Measurements from ENCODE around the gene OR4C6. TPM values are rescaled to one million over a fixed set of nuclear protein-coding genes. Genes with fewer than 3 reads are reported as not detected.

The OR4C6 gene
- total and polyA plus RNA-seq, 4 donors = not detected

- Histone ChIP-seq H3K27ac (ENCODE audit: low read depth, low read length) (no peak overlapping the region), H3K27me3 (ENCODE audit: control insufficient read depth, insufficient read depth, low read length) (no peaks in the 10 kb centered on the region), H3K9me3 (ENCODE audit: control insufficient read depth, insufficient read depth, low read length) (peaks cover 11% of the 10 kb centered on the region), H3K36me3 (ENCODE audit: control insufficient read depth, insufficient read depth, low read length) (no peaks in the 10 kb centered on the region), H3K4me3 (ENCODE audit: low read depth, low read length) (no peak overlapping the region), H3K4me1 (ENCODE audit: control insufficient read depth, insufficient read depth, low read length) (no peaks in the 10 kb centered on the region)
- WGBS (ENCODE audit: insufficient coverage) = 83% methylated on average over 2 of the region's 3 CpGs
- DNase-seq (ENCODE audit: low read depth in 4 of 6, low spot score in 6 of 6) = peak in 1 of 6 donors; percentile 0
Measured at GRCh38 chr11:55697817-55698216, 35.8 kb downstream of the OR4C6 start.

GRCh38 chr11:55701429-55701828 lies 39.4 kb downstream of the OR4C6 start:
- DNase-seq (ENCODE audit: low read depth in 4 of 6, low spot score in 6 of 6) = no peak
- Histone ChIP-seq H3K9me3 (ENCODE audit: control insufficient read depth, insufficient read depth, low read length) (peaks cover 9% of the 10 kb centered on the region), H3K36me3 (ENCODE audit: control insufficient read depth, insufficient read depth, low read length) (no peaks in the 10 kb centered on the region), H3K4me3 (ENCODE audit: low read depth, low read length) (no peak overlapping the region), H3K4me1 (ENCODE audit: control insufficient read depth, insufficient read depth, low read length) (no peaks in the 10 kb centered on the region), H3K27me3 (ENCODE audit: control insufficient read depth, insufficient read depth, low read length) (no peaks in the 10 kb centered on the region), H3K27ac (ENCODE audit: low read depth, low read length) (no peak overlapping the region)
- WGBS (ENCODE audit: insufficient coverage) = 68% methylated on average over 4 of the region's 4 CpGs

- Histone ChIP-seq H3K27ac (ENCODE audit: low read depth, low read length) (no peak overlapping the region), H3K27me3 (ENCODE audit: control insufficient read depth, insufficient read depth, low read length) (no peaks in the 10 kb centered on the region), H3K4me1 (ENCODE audit: control insufficient read depth, insufficient read depth, low read length) (no peaks in the 10 kb centered on the region), H3K9me3 (ENCODE audit: control insufficient read depth, insufficient read depth, low read length) (peaks cover 14% of the 10 kb centered on the region), H3K36me3 (ENCODE audit: control insufficient read depth, insufficient read depth, low read length) (no peaks in the 10 kb centered on the region), H3K4me3 (ENCODE audit: low read depth, low read length) (no peak overlapping the region)
- DNase-seq (ENCODE audit: low read depth in 4 of 6, low spot score in 6 of 6) = no peak
Measured at GRCh38 chr11:55707029-55707428, 45.0 kb downstream of the OR4C6 start.

DNA sequence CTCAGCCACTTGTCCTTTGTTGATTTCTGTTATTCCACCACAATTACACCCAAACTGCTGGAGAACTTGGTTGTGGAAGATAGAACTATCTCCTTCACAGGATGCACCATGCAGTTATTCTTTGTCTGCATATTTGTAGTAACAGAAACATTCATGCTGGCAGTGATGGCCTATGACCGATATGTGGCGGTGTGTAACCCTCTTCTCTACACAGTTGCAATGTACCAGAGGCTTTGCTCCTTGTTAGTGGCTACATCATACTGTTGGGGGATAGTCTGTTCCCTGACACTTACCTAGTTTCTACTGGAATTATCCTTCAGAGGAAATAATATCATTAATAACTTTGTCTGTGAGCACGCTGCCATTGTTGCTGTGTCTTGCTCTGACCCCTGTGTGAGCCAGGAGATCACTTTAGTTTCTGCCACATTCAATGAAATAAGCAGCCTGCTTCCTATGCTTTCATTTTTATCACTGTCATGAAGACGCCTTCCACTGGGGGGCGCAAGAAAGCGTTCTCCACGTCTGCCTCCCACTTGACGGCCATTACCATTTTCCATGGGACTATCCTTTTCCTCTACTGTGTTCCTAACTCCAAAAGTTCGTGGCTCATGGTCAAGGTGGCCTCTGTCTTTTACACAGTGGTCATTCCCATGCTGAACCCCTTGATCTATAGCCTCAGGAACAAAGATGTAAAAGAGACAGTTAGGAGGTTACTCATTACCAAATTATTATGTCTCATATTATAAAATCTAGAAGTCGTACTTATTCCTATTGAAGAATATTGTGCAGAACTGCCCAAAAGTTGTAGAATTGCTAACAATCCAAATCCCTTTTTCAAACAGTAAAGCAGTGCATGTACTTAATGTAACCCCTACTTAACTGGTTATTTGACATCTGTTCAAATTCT lies 53.2 kb downstream of the OR4C6 start:
- no peak for DNase-seq (ENCODE audit: low read depth in 4 of 6, low spot score in 6 of 6)
- H3K27ac ChIP-seq (ENCODE audit: low read depth, low read length) = no peak overlapping the region
- peaks cover 9% of the 10 kb centered on the region for H3K9me3 ChIP-seq (ENCODE audit: control insufficient read depth, insufficient read depth, low read length)
- H3K4me1 ChIP-seq (ENCODE audit: control insufficient read depth, insufficient read depth, low read length) = no peaks in the 10 kb centered on the region
- no peaks in the 10 kb centered on the region for H3K27me3 ChIP-seq (ENCODE audit: control insufficient read depth, insufficient read depth, low read length)
- H3K4me3 ChIP-seq (ENCODE audit: low read depth, low read length) = no peak overlapping the region
- H3K36me3 ChIP-seq (ENCODE audit: control insufficient read depth, insufficient read depth, low read length) = no peaks in the 10 kb centered on the region
- 4% methylated on average over 5 of the region's 10 CpGs for WGBS (ENCODE audit: insufficient coverage)

Other genes with a start within 250 kb of the OR4C6 start
- not detected for gene OR4C15, start 107.7 kb upstream of the OR4C6 start, total RNA-seq
- not detected for gene OR4C15, start 107.7 kb upstream of the OR4C6 start, polyA plus RNA-seq (ENCODE audit: insufficient read length in 2 of 2)
- not detected for gene OR4C16, start 90.1 kb upstream of the OR4C6 start, total RNA-seq
- not detected for gene OR4C16, start 90.1 kb upstream of the OR4C6 start, polyA plus RNA-seq (ENCODE audit: insufficient read length in 2 of 2)
- gene OR4C11, start 54.6 kb upstream of the OR4C6 start, total RNA-seq = not detected
- not detected for gene OR4C11, start 54.6 kb upstream of the OR4C6 start, polyA plus RNA-seq (ENCODE audit: insufficient read length in 2 of 2)
- not detected for gene OR4P4, start 27.1 kb upstream of the OR4C6 start, total RNA-seq
- under 1 TPM in 1 of 2 donors, not detected in 1; 0.15 TPM for gene OR4P4, start 27.1 kb upstream of the OR4C6 start, polyA plus RNA-seq (ENCODE audit: insufficient read length in 2 of 2)
- not detected for gene OR4S2, start 13.9 kb upstream of the OR4C6 start, total RNA-seq
- not detected for gene OR4S2, start 13.9 kb upstream of the OR4C6 start, polyA plus RNA-seq (ENCODE audit: insufficient read length in 2 of 2)
- gene OR5D13, start 111.2 kb downstream of the OR4C6 start, total RNA-seq = not detected
- not detected for gene OR5D13, start 111.2 kb downstream of the OR4C6 start, polyA plus RNA-seq (ENCODE audit: insufficient read length in 2 of 2)
- not detected for gene OR5D14, start 133.4 kb downstream of the OR4C6 start, total RNA-seq
- gene OR5D14, start 133.4 kb downstream of the OR4C6 start, polyA plus RNA-seq (ENCODE audit: insufficient read length in 2 of 2) = not detected
- not detected for gene OR5L1, start 149.2 kb downstream of the OR4C6 start, total RNA-seq
- gene OR5L1, start 149.2 kb downstream of the OR4C6 start, polyA plus RNA-seq (ENCODE audit: insufficient read length in 2 of 2) = not detected
- gene OR5D18, start 157.4 kb downstream of the OR4C6 start, total RNA-seq = not detected
- not detected for gene OR5D18, start 157.4 kb downstream of the OR4C6 start, polyA plus RNA-seq (ENCODE audit: insufficient read length in 2 of 2)
- not detected for gene OR5L2, start 165.0 kb downstream of the OR4C6 start, total RNA-seq
- not detected for gene OR5L2, start 165.0 kb downstream of the OR4C6 start, polyA plus RNA-seq (ENCODE audit: insufficient read length in 2 of 2)
- gene OR5D16, start 176.6 kb downstream of the OR4C6 start, total RNA-seq = not detected
- gene OR5D16, start 176.6 kb downstream of the OR4C6 start, polyA plus RNA-seq (ENCODE audit: insufficient read length in 2 of 2) = not detected
- gene TRIM51, start 221.1 kb downstream of the OR4C6 start, total RNA-seq = not detected
- not detected for gene TRIM51, start 221.1 kb downstream of the OR4C6 start, polyA plus RNA-seq (ENCODE audit: insufficient read length in 2 of 2)

All from spinal cord (tissue), 10 donors.